OCI-LY1 (cell line): ENCODE measurements around the gene KCNJ4.

Experiments used
- H2AFZ ChIP-seq: fragments of 200-600 bp; sonication (generic), shearing (Covaris generic); 2 replicates; pipeline ENCODE4 v1.6.0; 2014; ENCODE audit warnings: antibody characterized with exemption, mild to moderate bottlenecking, low read length
- H3F3A ChIP-seq: fragments of 200-600 bp; sonication (generic), shearing (Covaris generic); 2 replicates; pipeline ENCODE4 v1.6.0; 2014; ENCODE audit warnings: mild to moderate bottlenecking, antibody characterized with exemption, low read length, moderate library complexity; ENCODE audit not compliant: insufficient read depth
- H3K27ac ChIP-seq: fragments of 200-600 bp; sonication (generic); 2 replicates; pipeline ENCODE4 v1.5.1; 2014; ENCODE audit warnings: low read length, mixed run types, mild to moderate bottlenecking, low read depth; ENCODE audit not compliant: poor library complexity, severe bottlenecking
- H3K27me3 ChIP-seq: fragments of 200-600 bp; sonication (generic); 2 replicates; pipeline ENCODE4 v1.6.0; 2014; ENCODE audit warnings: antibody characterized with exemption, mild to moderate bottlenecking, low read length, moderate library complexity; ENCODE audit not compliant: insufficient read depth
- H3K36me3 ChIP-seq: fragments of 200-600 bp; sonication (generic); 2 replicates; pipeline ENCODE4 v1.6.1; 2014; ENCODE audit warnings: mild to moderate bottlenecking, antibody characterized with exemption, low read length, moderate library complexity, mixed read lengths; ENCODE audit not compliant: insufficient read depth
- H3K4me1 ChIP-seq: fragments of 200-600 bp; sonication (generic); 2 replicates; pipeline ENCODE4 v1.5.1; 2014; ENCODE audit warnings: mild to moderate bottlenecking, low read length, moderate library complexity; ENCODE audit not compliant: insufficient read depth, severe bottlenecking
- H3K4me2 ChIP-seq: fragments of 200-600 bp; sonication (generic), shearing (Covaris generic); 2 replicates; pipeline ENCODE4 v1.6.1; 2014; ENCODE audit warnings: low read length
- H3K4me3 ChIP-seq: fragments of 200-600 bp; sonication (generic); 2 replicates; pipeline ENCODE4 v1.5.1; 2014; ENCODE audit warnings: low read length, low read depth, mild to moderate bottlenecking, mixed read lengths; ENCODE audit not compliant: poor library complexity, severe bottlenecking
- H3K79me2 ChIP-seq: fragments of 200-600 bp; shearing (Covaris generic); 2 replicates; pipeline ENCODE4 v1.6.1; 2016; ENCODE audit warnings: mixed run types, low read length, mixed read lengths; ENCODE audit not compliant: insufficient read depth
- H3K9ac ChIP-seq: fragments of 200-600 bp; sonication (generic), shearing (Covaris generic); 2 replicates; pipeline ENCODE4 v1.6.1; 2014; ENCODE audit warnings: mild to moderate bottlenecking, low read length, mixed read lengths
- H3K9me2 ChIP-seq: fragments of 200-600 bp; sonication (generic), shearing (Covaris generic); 2 replicates; pipeline ENCODE4 v1.6.1; 2014; ENCODE audit warnings: low read depth, mild to moderate bottlenecking, low read length, mixed read lengths
- H3K9me3 ChIP-seq: fragments of 200-600 bp; shearing (Covaris generic); 2 replicates; pipeline ENCODE4 v1.6.1; 2014; ENCODE audit warnings: low read length, mixed read lengths
- H4K20me1 ChIP-seq: fragments of 200-600 bp; sonication (generic), shearing (Covaris generic); 2 replicates; pipeline ENCODE4 v1.6.0; 2016; ENCODE audit warnings: mild to moderate bottlenecking, low read length; ENCODE audit not compliant: insufficient read depth
- EZH2 ChIP-seq: fragments of 200-600 bp; sonication (generic), shearing (Covaris generic); IDR thresholded peaks from 2 replicates; pipeline ENCODE4 v1.8.0; 2017; ENCODE audit warnings: borderline replicate concordance, mixed run types, mild to moderate bottlenecking, antibody characterized with exemption, low read length, moderate library complexity, mixed read lengths
- TF ChIP-seq, protein P1 (sequence below): fragments of 200-600 bp; sonication (generic), shearing (Covaris generic); IDR thresholded peaks from 2 replicates; pipeline ENCODE4 v1.5.1; 2017; ENCODE audit warnings: mild to moderate bottlenecking, antibody characterized with exemption, low read length, moderate library complexity, mixed read lengths

Gene KCNJ4

DNA sequence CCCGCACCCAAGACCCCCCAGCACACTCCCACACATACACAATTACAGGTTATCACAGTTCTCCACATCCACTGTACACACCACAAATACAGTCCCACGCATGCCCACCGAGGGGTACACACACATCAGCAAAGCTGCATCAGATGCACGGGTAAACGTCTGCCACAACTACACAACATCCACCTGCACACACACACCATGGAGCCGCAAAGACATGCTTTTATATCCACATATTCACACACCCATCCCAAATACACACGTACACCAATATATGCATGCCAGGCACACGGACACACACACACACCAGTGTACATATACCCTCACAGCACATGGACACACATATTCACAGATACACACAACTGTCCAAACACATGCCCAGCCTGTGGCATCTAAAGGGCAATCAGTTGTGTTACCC, 5.4 kb upstream of the KCNJ4 start:
- no peaks in the 10 kb centered on the region for H3K9me2 ChIP-seq
- H3K4me2 ChIP-seq = no peak overlapping the region
- no peak overlapping the region for H3K27ac ChIP-seq
- no peak for TF ChIP-seq EZH2
- TF ChIP-seq, protein P1, sequence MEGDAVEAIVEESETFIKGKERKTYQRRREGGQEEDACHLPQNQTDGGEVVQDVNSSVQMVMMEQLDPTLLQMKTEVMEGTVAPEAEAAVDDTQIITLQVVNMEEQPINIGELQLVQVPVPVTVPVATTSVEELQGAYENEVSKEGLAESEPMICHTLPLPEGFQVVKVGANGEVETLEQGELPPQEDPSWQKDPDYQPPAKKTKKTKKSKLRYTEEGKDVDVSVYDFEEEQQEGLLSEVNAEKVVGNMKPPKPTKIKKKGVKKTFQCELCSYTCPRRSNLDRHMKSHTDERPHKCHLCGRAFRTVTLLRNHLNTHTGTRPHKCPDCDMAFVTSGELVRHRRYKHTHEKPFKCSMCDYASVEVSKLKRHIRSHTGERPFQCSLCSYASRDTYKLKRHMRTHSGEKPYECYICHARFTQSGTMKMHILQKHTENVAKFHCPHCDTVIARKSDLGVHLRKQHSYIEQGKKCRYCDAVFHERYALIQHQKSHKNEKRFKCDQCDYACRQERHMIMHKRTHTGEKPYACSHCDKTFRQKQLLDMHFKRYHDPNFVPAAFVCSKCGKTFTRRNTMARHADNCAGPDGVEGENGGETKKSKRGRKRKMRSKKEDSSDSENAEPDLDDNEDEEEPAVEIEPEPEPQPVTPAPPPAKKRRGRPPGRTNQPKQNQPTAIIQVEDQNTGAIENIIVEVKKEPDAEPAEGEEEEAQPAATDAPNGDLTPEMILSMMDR = no peak
- H3K36me3 ChIP-seq = no peaks in the 10 kb centered on the region
- H3K9me3 ChIP-seq = no peaks in the 10 kb centered on the region
- H3K4me1 ChIP-seq = peaks cover 15% of the 10 kb centered on the region
- no peak overlapping the region for H3K9ac ChIP-seq
- H3K79me2 ChIP-seq = no peaks in the 10 kb centered on the region
- no peak overlapping the region for H3K4me3 ChIP-seq
- no peak overlapping the region for H2AFZ ChIP-seq
- H4K20me1 ChIP-seq = no peaks in the 10 kb centered on the region
- H3K27me3 ChIP-seq = 0 out of 2 replicates have a peak, but pooled peaks cover 9% of the 10 kb centered on the region
- H3F3A ChIP-seq = no peaks in the 10 kb centered on the region

DNA sequence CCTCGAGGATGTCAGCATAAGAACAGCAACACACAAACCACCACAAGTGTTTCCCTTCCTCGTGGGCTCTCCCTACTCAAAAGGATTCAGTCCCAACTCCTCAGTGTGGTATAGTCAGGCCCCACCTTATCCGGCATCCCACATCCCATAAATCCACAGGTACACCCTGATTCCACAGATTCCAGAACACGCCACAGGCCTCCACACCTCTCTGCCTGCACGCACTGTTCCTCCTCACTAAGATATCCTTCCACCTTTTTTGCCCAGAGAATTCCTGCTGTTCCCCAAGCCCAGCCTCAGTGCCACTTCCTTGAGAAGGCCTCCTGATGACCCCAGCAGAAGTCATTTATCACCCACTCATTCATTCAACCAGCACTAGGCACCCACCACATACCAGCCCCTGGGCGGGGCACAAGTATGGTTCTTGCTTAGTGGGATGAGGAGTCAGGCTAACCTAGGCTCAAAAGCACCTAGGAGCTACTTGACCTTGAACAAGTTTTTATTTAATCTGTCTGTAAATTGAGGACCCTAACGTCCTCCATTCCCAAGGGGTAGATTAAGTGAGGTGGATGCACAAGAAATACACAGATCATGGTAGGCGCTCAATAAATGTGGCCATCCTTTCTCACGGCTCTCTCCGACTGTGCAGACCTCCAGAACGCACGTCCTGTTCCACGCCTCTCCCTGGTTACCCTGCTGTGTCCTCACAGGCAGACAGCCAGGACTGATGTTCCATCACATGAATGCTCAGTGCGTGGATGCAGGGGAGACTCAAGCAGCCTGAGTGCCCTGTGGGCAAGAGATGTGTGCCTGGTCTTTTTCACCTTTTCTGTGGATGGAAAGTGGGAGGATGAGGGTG, 2.1 kb upstream of the KCNJ4 start:
- Histone ChIP-seq H3K27me3 (peaks cover 7% of the 10 kb centered on the region; the same call in 1 of the 2 replicates), H3K9ac (no peak overlapping the region)

DNA sequence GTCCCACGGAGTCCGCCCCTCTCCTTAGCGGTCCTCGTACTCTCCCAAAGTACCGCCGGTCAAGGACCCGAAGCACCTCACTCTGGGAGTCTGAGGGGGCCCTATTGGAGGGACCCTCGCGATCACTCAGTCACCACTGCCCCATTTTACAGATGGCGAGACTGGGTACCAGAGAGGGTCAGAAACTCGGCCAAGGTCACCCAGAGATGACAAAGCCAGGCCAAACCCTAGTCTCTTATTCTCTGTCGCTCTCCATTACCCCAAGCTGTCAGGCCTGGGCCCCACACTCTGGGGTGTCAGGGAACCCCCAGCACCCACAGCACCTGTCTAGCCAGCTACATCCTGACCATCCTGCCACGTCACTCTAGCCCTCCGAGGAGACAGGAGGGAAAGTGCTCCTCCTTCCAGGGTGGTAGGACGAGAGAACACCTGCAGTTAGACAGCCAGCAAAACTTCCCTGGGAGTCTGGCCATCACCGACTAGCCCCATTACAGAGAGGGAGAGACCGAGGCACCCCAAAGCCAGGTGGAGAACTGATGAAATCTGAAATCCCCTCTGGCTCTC, 1.4 kb upstream of the KCNJ4 start:
- TF ChIP-seq EZH2 = no peak
- TF ChIP-seq, protein P1 = no peak
- Histone ChIP-seq H3K4me1 (peaks cover 2% of the 10 kb centered on the region), H3K27me3 (peaks cover 4% of the 10 kb centered on the region; the same call in 1 of the 2 replicates), H3K9me3 (no peaks in the 10 kb centered on the region), H3K9ac (no peak overlapping the region), H3K36me3 (no peaks in the 10 kb centered on the region), H2AFZ (no peak overlapping the region), H3K79me2 (no peaks in the 10 kb centered on the region), H3K27ac (no peak overlapping the region), H3K4me2 (no peak overlapping the region), H3K4me3 (no peak overlapping the region), H4K20me1 (no peaks in the 10 kb centered on the region), H3K9me2 (no peaks in the 10 kb centered on the region), H3F3A (no peaks in the 10 kb centered on the region)

More for the DNA sequence above, 2.1 kb upstream of the KCNJ4 start:
- no peaks in the 10 kb centered on the region for H3K36me3 ChIP-seq
- no peak for TF ChIP-seq EZH2
- TF ChIP-seq, protein P1 = no peak
- H3F3A ChIP-seq = no peaks in the 10 kb centered on the region
- H3K27ac ChIP-seq = no peak overlapping the region
- H3K79me2 ChIP-seq = no peaks in the 10 kb centered on the region
- H2AFZ ChIP-seq = no peak overlapping the region
- H3K4me2 ChIP-seq = no peak overlapping the region
- no peaks in the 10 kb centered on the region for H4K20me1 ChIP-seq
- H3K4me3 ChIP-seq = no peak overlapping the region
- H3K9me3 ChIP-seq = no peaks in the 10 kb centered on the region
- peaks cover 7% of the 10 kb centered on the region for H3K4me1 ChIP-seq
- H3K9me2 ChIP-seq = no peaks in the 10 kb centered on the region
